H1 (cell line): ENCODE results near the gene CLEC16A.

ENCODE experiments used
- CTCF ChIP-seq, 3 experiments: IDR thresholded peaks; 1 replicate in 2 of 3; 2 replicates in 1 of 3; pipeline versions ENCODE4 v1.5.1 to v1.6.1; 2011; ENCODE audit warnings: low read length in 3 of 3, mild to moderate bottlenecking in 3 of 3, inconsistent platforms in 2 of 3, low read depth in 1 of 3, moderate library complexity in 1 of 3; ENCODE audit not compliant: insufficient read depth in 1 of 3; ENCODE audit errors: control extremely low read depth in 1 of 3
- EP300 ChIP-seq, 2 experiments: IDR thresholded peaks; 1 replicate in 1 of 2; 2 replicates in 1 of 2; pipeline ENCODE4 v1.6.1; 2011 to 2012; ENCODE audit warnings: low read depth in 2 of 2, low read length in 2 of 2, mild to moderate bottlenecking in 2 of 2, borderline replicate concordance in 1 of 2, inconsistent platforms in 1 of 2, moderate library complexity in 1 of 2

GRCh38 chr16:11152677-11153331, 208.4 kb downstream of the CLEC16A start:
- TF ChIP-seq EP300 (IDR thresholded peaks at IDR 0.05; ENCODE audit: borderline replicate concordance in 1 of 2, low read depth in 2 of 2, low read length in 2 of 2) (no peak), CTCF (IDR thresholded peaks at IDR 0.05; ENCODE audit: control extremely low read depth in 1 of 3, insufficient read depth in 1 of 3, low read depth in 1 of 3, low read length in 3 of 3) (no peak)
